Effector memory CD8-positive, alpha-beta T cell (primary cell): Measurements from ENCODE around the gene KRTAP5-11.

Experiments
- ATAC-seq: fragments of 150-1000 bp; cut with Tn5 transposase; replicated peaks from 2 replicates; pipeline ENCODE4 v1.10.0; 2021; ENCODE audit warnings: mild to moderate bottlenecking, moderate library complexity
- DNase-seq, 3 experiments: peaks; one replicate each; pipeline ENCODE4 v3.0.0; 2021
- H3K27ac Mint-ChIP-seq, 2 donors: one replicate each; pipeline ENCODE4 v1.8.0; 2022; ENCODE audit warnings: mild to moderate bottlenecking in 2 of 2, mixed read lengths in 2 of 2, moderate library complexity in 2 of 2
- H3K27me3 Mint-ChIP-seq, 2 donors: one replicate each; pipeline ENCODE4 v1.8.0; 2022; ENCODE audit warnings: mixed read lengths in 2 of 2
- H3K36me3 Mint-ChIP-seq: one replicate; pipeline ENCODE4 v1.8.0; 2022; ENCODE audit warnings: mild to moderate bottlenecking, moderate library complexity, mixed read lengths; ENCODE audit not compliant: insufficient read depth
- H3K4me1 Mint-ChIP-seq, 2 donors: one replicate each; pipeline ENCODE4 v1.8.0; 2022; ENCODE audit warnings: low read depth in 2 of 2, mixed read lengths in 2 of 2
- H3K4me3 Mint-ChIP-seq, 2 donors: one replicate each; pipeline ENCODE4 v1.8.0; 2022; ENCODE audit warnings: mild to moderate bottlenecking in 2 of 2, mixed read lengths in 2 of 2, moderate library complexity in 2 of 2
- H3K9me3 Mint-ChIP-seq, 2 donors: one replicate each; pipeline ENCODE4 v1.8.0; 2022; ENCODE audit warnings: mixed read lengths in 2 of 2

Gene KRTAP5-11

DNA sequence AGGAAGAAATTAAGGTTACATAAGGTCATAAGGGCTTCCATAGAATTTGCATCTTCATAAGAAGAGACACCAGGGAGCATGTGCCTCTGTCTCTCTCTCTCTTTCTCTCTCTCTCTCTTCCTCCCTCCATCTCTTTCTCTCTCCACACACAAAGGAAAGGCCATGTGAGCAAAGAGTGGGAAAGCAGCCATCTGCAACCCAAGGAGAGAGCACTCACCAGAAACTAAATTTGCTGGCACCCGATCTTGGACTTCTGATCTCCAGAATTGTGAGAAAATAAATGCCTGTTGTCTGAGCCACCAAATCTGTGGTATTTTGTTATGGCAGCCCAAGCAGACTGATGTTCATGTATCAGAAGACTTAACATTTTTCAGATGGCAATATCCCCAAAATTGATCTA is 23.7 kb downstream of the KRTAP5-11 start:
- H3K27ac Mint-ChIP-seq = no peak overlapping the region
- no peaks in the 10 kb centered on the region for H3K36me3 Mint-ChIP-seq
- H3K4me3 Mint-ChIP-seq = no peak overlapping the region
- no peak for DNase-seq
- H3K9me3 Mint-ChIP-seq = no peaks in the 10 kb centered on the region
- H3K27me3 Mint-ChIP-seq = peaks cover 35 to 44% of the 10 kb centered on the region in 2 donors
- no peak for ATAC-seq
- H3K4me1 Mint-ChIP-seq = no peaks in the 10 kb centered on the region

DNA sequence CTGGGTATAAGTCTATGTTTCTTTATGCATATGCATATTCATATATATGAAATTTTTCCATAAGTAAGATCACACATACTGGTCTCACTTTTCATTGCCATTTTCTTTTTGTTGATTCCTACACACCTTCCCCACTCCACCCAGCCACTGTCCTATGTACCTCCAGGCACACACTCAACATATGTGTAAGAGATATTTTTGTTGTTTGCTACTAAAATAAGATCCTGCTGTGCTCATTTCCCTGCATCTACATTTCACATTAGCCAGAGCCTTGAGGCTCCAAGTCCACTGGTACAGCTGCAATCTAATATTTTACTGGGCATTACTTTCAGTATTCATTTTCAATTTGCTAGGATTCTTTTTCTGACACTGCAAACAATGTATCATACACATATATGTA is 25.4 kb downstream of the KRTAP5-11 start:
- H3K27me3 Mint-ChIP-seq = peaks cover 22 to 31% of the 10 kb centered on the region in 2 donors
- no peaks in the 10 kb centered on the region for H3K9me3 Mint-ChIP-seq
- no peak for ATAC-seq
- H3K27ac Mint-ChIP-seq = no peak overlapping the region
- no peak for DNase-seq
- H3K36me3 Mint-ChIP-seq = no peaks in the 10 kb centered on the region
- no peaks in the 10 kb centered on the region for H3K4me1 Mint-ChIP-seq
- no peak overlapping the region for H3K4me3 Mint-ChIP-seq

DNA sequence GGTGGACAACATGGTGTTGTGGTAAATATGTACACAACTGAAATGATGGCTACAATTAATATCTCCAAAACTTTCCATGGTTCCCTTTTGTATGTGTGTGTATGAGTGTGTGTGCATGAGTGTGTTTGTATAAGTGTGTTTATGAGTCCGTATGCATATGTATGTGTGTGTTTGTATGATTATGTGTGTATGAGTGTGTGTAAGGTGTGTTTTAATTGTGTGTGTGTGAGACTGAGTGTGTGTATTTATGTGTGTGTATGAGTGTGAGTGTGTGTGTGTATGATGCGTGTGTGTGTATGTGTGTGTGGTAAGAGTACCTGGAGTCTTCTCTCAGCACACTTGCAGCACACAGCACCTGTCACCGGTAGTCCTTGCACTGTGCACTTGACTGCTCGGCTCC is 26.7 kb downstream of the KRTAP5-11 start:
- H3K4me1 Mint-ChIP-seq = no peaks in the 10 kb centered on the region
- no peaks in the 10 kb centered on the region for H3K36me3 Mint-ChIP-seq

DNA sequence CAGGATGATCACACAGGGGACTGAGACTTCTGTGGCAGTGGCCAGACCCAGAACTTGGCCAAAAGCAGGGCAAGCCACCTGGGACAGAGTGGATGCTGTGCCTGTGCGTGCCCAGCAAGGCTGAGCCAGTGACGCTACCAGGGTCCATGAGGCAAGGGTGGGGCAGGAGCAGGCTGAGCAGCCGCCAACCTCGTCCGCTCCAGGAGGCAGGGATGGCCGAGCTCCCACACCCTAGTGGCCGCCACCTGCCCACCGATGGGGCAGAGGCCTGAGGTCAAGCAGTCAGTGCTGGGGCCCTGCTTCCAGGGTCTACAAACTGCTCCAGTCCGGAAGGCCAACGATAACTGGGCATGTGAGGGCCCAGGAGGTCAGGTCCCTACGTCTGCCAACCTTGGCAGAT is 27.2 kb downstream of the KRTAP5-11 start:
- no peak for ATAC-seq
- Mint-ChIP-seq H3K4me3 (no peak overlapping the region), H3K27me3 (peaks cover 11 to 16% of the 10 kb centered on the region in 2 donors), H3K36me3 (no peaks in the 10 kb centered on the region), H3K4me1 (no peaks in the 10 kb centered on the region), H3K27ac (no peak overlapping the region), H3K9me3 (no peaks in the 10 kb centered on the region)
- DNase-seq = no peak

More for the DNA sequence above, 26.7 kb downstream of the KRTAP5-11 start:
- Mint-ChIP-seq H3K9me3 (no peaks in the 10 kb centered on the region), H3K27ac (no peak overlapping the region), H3K4me3 (no peak overlapping the region), H3K27me3 (peaks cover 15 to 21% of the 10 kb centered on the region in 2 donors)
- DNase-seq = no peak
- no peak for ATAC-seq

DNA sequence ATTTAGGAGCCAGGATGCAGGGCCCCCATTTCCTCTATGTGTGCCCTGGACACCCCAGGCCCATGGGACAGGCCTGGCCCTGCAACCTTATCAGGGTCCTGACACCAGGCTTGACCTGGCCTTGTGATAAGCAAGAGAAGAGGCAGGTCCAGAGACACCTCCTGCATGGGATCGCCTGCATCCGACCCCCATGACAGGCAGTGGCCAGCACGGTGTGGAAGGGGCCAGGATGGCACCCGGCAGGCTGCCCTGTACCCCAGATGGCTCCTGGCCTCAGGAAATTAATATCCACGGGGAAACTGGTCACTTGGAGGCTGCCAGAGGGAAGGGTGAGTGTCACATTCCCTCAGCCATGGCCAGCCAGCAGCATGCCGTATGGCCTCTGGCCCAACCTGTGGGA is 27.7 kb downstream of the KRTAP5-11 start:
- H3K9me3 Mint-ChIP-seq = no peaks in the 10 kb centered on the region
- no peak for ATAC-seq
- H3K27me3 Mint-ChIP-seq = peaks cover 11 to 18% of the 10 kb centered on the region in 2 donors

DNA sequence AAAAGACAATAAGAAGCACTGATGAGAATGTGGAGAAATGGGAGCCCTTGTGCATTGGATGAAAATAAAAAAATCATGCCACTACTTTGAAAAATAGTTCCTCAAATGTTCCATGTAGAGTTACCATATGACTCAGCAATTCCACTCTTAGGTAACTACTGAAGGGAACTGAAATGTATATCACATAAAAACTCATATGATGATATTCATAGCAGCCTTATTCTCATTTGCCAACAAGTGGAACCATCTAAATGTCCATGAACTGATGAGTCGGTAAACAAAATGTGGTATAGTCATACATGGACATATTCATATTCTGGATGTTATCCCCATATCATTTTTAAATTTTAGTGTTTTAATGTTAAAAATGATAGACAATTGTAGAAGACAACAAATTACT is 31.0 kb downstream of the KRTAP5-11 start:
- ATAC-seq (no peak), DNase-seq (no peak)
- no peaks in the 10 kb centered on the region for H3K4me1 Mint-ChIP-seq
- H3K27ac Mint-ChIP-seq = no peak overlapping the region
- H3K27me3 Mint-ChIP-seq = peaks cover 28 to 38% of the 10 kb centered on the region in 2 donors
- H3K4me3 Mint-ChIP-seq = no peak overlapping the region
- H3K36me3 Mint-ChIP-seq = no peaks in the 10 kb centered on the region
- no peaks in the 10 kb centered on the region for H3K9me3 Mint-ChIP-seq

More for the DNA sequence above, 27.7 kb downstream of the KRTAP5-11 start:
- DNase-seq = no peak
- H3K36me3 Mint-ChIP-seq = no peaks in the 10 kb centered on the region
- H3K4me1 Mint-ChIP-seq = no peaks in the 10 kb centered on the region
- H3K4me3 Mint-ChIP-seq = no peak overlapping the region
- no peak overlapping the region for H3K27ac Mint-ChIP-seq

DNA sequence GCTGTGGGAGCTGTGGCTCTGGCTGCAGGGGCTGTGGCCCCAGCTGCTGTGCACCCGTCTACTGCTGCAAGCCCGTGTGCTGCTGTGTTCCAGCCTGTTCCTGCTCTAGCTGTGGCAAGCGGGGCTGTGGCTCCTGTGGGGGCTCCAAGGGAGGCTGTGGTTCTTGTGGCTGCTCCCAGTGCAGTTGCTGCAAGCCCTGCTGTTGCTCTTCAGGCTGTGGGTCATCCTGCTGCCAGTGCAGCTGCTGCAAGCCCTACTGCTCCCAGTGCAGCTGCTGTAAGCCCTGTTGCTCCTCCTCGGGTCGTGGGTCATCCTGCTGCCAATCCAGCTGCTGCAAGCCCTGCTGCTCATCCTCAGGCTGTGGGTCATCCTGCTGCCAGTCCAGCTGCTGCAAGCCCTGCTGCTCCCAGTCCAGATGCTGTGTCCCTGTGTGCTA is 33.9 kb downstream of the KRTAP5-11 start:
- Mint-ChIP-seq H3K4me1 (peaks cover 0 to 7% of the 10 kb centered on the region in 2 donors), H3K4me3 (no peak overlapping the region), H3K36me3 (no peaks in the 10 kb centered on the region), H3K27ac (no peak overlapping the region), H3K9me3 (no peaks in the 10 kb centered on the region), H3K27me3 (peaks cover 39 to 61% of the 10 kb centered on the region in 2 donors)
- ATAC-seq (no peak), DNase-seq (no peak)

DNA sequence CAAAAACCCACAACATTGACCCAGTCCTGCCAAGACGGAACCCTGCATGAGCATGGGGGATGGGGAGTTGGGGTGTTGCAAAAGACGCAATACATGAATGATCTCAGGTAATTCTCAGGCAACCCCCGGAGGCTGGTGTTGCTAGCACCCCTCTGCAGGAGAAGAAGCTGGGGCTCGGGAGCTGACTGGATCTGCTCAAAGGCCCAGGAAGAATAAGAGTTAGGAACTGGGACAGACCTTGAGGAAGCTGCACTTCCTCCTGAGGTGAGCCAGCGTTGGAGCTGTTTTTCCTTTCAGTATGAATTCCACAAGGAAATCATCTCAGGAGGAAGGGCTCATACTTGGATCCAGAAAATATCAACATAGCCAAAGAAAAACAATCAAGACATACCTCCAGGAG is 34.6 kb downstream of the KRTAP5-11 start, which contains the start of gene KRTAP5-9:
Gene KRTAP5-9 (plus strand): TSS at position 301 of the 400 bp plus-strand sequence. CDS start 238 bp downstream, outside the sequence.
- Mint-ChIP-seq H3K27ac (no peak within 1 kb of the TSS), H3K27me3 (peaks cover 39 to 67% of the 10 kb centered on the region in 2 donors), H3K4me3 (no peak within 1 kb of the TSS)

DNA sequence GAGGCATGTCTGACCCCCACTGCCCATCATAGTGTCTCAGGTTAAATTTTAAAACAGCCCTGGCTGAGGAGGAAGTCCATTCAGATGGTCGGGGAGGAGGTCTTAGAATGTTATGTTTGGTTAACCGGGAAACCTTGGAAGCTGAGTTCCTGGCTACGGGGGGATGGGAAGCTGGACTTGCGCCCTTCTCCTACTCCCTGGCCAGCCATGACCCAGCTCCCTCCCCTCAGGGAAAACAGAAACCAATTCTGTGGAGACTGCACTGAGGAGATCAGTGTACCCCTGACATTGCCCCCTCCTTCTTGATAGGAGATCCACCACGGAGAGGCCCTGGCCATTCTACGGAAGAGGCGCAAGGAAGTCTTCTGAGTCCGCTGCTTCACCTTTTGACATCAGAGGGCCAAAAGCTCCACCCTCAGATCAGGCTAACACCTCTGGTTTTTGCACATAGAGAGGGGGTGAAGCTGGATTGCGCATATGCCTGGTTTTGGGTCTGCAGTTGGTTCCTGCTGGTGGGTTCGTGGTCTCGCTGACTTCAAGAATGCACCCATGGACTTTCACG is 37.2 kb downstream of the KRTAP5-11 start:
- H3K4me1 Mint-ChIP-seq = peaks cover 5 to 9% of the 10 kb centered on the region in 2 donors
- no peak overlapping the region for H3K27ac Mint-ChIP-seq
- peaks cover 1 to 7% of the 10 kb centered on the region in 2 donors for H3K9me3 Mint-ChIP-seq
- no peak overlapping the region for H3K4me3 Mint-ChIP-seq
- no peak for DNase-seq
- H3K36me3 Mint-ChIP-seq = no peaks in the 10 kb centered on the region
- peaks cover 49 to 93% of the 10 kb centered on the region in 2 donors for H3K27me3 Mint-ChIP-seq
- ATAC-seq = no peak

More for the DNA sequence above, 34.6 kb downstream of the KRTAP5-11 start, which contains the start of gene KRTAP5-9:
- H3K36me3 Mint-ChIP-seq = no peaks in the 10 kb centered on the region
- ATAC-seq = no peak
- DNase-seq = no peak
- no peaks in the 10 kb centered on the region for H3K9me3 Mint-ChIP-seq
- peaks cover 2 to 9% of the 10 kb centered on the region in 2 donors for H3K4me1 Mint-ChIP-seq

DNA sequence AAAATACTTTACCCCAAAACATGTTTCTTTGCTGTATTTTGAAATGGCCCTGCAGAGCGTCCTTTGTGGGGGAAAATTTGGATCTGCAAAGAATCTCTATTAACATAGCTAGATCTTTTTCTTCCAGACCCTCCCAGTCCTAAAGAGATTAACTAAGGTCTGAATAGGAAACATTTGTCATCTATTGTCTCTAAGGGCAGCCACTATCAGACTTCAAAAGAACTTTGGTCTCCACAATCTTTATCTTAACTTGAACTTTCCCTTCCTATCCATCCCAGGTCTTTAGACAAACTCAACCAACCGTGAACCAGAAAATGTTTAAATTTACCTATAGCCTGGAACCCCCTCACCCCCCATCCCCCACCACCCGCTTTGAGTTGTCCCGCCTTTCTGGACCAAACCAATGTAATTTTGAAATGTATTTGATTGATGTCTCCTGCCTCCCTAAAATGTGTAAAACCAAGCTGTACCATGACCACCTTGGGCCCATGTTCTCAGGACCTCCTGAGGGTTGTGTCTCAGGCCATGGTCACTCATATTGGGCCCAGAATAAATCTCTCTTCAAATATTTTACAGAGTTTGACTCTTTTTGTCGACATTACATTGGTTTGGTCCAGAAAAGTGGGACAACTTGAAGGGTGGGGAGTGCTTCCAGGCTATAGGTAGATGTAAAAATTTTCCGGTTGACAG is 38.0 kb downstream of the KRTAP5-11 start:
- DNase-seq (no peak), ATAC-seq (no peak)
- H3K4me3 Mint-ChIP-seq = no peak overlapping the region
- peaks cover 1 to 8% of the 10 kb centered on the region in 2 donors for H3K9me3 Mint-ChIP-seq
- H3K4me1 Mint-ChIP-seq = peaks cover 5 to 9% of the 10 kb centered on the region in 2 donors
- H3K27ac Mint-ChIP-seq = no peak overlapping the region
- H3K27me3 Mint-ChIP-seq = peaks cover 50 to 95% of the 10 kb centered on the region in 2 donors
- no peaks in the 10 kb centered on the region for H3K36me3 Mint-ChIP-seq

DNA sequence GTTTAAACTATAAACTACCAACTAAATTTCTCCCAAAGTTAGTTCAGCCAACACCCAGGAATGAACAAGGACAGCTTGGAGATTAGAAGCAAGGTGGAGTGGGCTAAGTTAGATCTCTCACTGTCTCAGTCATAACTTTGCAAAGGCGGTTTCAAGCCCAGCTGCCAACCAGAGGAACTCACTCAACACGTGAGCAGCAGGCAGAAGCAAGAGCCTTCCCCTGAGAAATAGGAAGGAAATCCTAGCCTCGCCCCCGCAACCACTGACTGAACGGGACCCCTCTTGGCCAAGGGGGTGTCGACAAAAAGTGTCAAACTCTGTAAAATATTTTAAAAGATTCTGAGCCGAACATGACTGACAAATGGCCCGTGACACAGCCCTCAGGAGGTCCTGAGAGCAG is 38.8 kb downstream of the KRTAP5-11 start:
- no peak overlapping the region for H3K27ac Mint-ChIP-seq
- H3K4me3 Mint-ChIP-seq = no peak overlapping the region
- peaks cover 50 to 95% of the 10 kb centered on the region in 2 donors for H3K27me3 Mint-ChIP-seq
- H3K4me1 Mint-ChIP-seq = peaks cover 5 to 9% of the 10 kb centered on the region in 2 donors
- no peaks in the 10 kb centered on the region for H3K36me3 Mint-ChIP-seq
- ATAC-seq (no peak), DNase-seq (no peak)
- peaks cover 1 to 8% of the 10 kb centered on the region in 2 donors for H3K9me3 Mint-ChIP-seq

DNA sequence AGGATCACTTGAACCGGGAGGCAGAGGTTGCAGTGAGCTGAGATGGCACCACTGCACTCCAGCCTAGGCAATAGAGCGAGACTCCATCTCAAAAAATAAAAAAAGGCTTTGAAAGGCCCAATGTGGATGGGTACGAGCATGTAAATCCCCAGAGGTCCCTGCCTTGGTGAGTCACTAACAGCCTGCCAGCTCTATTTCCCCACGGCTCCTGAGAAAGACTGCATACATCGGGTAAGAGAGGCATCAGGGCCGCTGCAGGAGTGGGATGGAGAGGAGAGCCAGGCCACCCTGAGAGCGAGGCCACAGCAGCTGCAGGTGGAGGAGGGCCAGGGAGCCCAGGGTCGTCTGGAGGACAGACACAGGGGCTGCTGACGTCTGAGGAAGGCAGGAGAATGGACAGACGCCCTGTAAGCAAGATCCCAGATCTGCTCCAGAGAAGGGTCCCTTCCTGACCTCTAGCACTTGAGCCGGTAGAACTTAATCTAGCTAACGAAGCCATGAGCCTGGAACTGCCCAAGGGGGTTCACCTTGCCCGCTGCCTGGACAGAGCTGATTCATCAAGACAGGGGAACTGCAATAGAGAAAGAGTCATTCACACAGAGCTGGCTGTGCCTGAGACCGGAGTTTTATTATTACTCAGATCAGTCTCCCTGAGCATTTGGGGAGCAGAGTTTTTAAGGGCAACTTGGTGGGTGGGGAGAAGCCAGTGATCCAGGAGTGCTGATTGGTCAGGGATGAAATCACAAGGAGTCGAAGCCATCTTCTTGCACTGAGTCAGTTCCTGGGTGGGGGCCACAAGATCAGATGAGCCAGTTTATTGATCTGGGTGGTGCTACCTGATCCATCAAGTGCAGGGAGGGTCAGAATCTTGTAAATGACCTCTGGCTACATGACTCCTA is 39.5 kb downstream of the KRTAP5-11 start:
- Mint-ChIP-seq H3K4me3 (no peak overlapping the region), H3K36me3 (no peaks in the 10 kb centered on the region), H3K4me1 (peaks cover 5 to 9% of the 10 kb centered on the region in 2 donors), H3K9me3 (peaks cover 1 to 8% of the 10 kb centered on the region in 2 donors), H3K27ac (no peak overlapping the region), H3K27me3 (peaks cover 48 to 93% of the 10 kb centered on the region in 2 donors)
- DNase-seq (no peak), ATAC-seq (no peak)

DNA sequence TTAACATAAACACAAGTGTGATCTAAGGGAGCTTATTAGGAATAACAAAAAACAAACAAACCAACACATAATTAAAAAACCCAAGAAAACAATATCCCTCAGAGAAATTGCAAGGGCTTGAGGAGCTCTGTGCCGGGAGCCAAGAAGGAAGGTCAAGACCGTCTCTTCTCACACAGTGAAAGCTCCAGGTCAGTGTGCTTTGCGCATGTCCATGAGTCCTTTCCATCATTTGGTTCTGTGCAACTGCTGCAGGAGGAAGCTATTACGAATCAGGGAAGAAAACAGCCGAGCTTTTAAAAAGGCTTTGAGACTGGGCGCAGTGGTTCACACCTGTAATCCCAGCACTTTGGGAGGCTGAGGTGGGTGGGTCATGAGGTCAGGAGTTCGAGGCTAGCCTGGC is 40.3 kb downstream of the KRTAP5-11 start:
- no peak for ATAC-seq
- H3K27ac Mint-ChIP-seq = no peak overlapping the region

More for the DNA sequence above, 40.3 kb downstream of the KRTAP5-11 start:
- H3K4me3 Mint-ChIP-seq = no peak overlapping the region
- H3K4me1 Mint-ChIP-seq = peaks cover 5 to 9% of the 10 kb centered on the region in 2 donors
- no peaks in the 10 kb centered on the region for H3K36me3 Mint-ChIP-seq
- peaks cover 41 to 88% of the 10 kb centered on the region in 2 donors for H3K27me3 Mint-ChIP-seq
- no peak for DNase-seq
- H3K9me3 Mint-ChIP-seq = peaks cover 1 to 8% of the 10 kb centered on the region in 2 donors
